PC-3 (cell line): ENCODE data around the gene ADAMTSL1.

Source experiments
- CTCF ChIP-seq: fragments of 300-600 bp; sonication (generic); conservative IDR thresholded peaks from 2 replicates; pipeline ENCODE4 v1.5.1; 2017; ENCODE audit warnings: antibody characterized with exemption, low read depth, mild to moderate bottlenecking, low read length
- EZH2 ChIP-seq: fragments of 300-600 bp; sonication (generic); IDR thresholded peaks from one replicate; pipeline ENCODE4 v1.6.1; 2017; ENCODE audit warnings: antibody characterized with exemption, mild to moderate bottlenecking, low read length; ENCODE audit not compliant: unreplicated experiment

- TF ChIP-seq EZH2 (no peak), CTCF (no peak)
Observed at GRCh38 chr9:18694959-18695668, 221.2 kb downstream of the ADAMTSL1 start.
